Ovary (tissue), 3 donors: ENCODE data around the gene DCTD.

Experiments
- CTCF ChIP-seq, 3 donors: fragments of 450-650 bp in 2 of 3; fragments of 200-600 bp in 1 of 3; IDR thresholded peaks; one replicate each; pipeline versions ENCODE4 v1.5.1 to v1.8.0; 2016 to 2022; ENCODE audit warnings: antibody characterized with exemption in 3 of 3, mild to moderate bottlenecking in 1 of 3
- EP300 ChIP-seq: sonication (generic); formaldehyde crosslinking; IDR thresholded peaks from one replicate; pipeline ENCODE4 v1.6.1; 2017; ENCODE audit warnings: antibody characterized with exemption
- POLR2A ChIP-seq: fragments of 450-650 bp; IDR thresholded peaks from one replicate; pipeline ENCODE4 v1.6.1; 2017; ENCODE audit warnings: antibody characterized with exemption, mild to moderate bottlenecking, moderate library complexity
- donor health status: DM: no; HTN: no; CAD: no.

GRCh38 chr4:182884040-182884439 is 33.1 kb downstream of the DCTD start:
- no peak for TF ChIP-seq CTCF (IDR thresholded peaks at IDR 0.05)
- no peak for TF ChIP-seq POLR2A
- TF ChIP-seq EP300 = no peak
